ENCODE measurements around the gene ARTN.

DNA sequence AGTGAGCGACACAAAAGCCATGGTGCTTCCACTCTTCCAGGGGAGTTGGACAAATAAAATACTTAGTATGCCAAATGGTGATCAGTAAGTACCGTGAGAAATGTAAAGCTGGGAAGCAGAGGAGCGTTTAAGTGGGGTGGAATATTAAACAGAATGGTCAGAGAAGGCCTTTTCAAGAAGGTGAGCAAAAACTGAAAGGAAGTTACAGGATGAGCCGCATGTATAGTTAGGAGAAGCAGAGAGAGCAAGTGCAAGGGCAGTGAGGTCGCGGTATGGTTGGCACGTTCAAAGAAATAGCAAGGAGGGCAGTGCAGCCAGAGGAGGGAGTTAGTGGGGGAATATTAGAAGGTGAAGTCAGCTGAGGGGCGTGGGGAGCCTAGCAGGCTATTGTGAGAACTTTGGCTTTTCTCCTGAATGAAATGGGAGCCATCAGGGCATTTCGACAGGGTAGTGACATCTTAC lies 40.4 kb downstream of the ARTN start:
- TF ChIP-seq, protein P1, sequence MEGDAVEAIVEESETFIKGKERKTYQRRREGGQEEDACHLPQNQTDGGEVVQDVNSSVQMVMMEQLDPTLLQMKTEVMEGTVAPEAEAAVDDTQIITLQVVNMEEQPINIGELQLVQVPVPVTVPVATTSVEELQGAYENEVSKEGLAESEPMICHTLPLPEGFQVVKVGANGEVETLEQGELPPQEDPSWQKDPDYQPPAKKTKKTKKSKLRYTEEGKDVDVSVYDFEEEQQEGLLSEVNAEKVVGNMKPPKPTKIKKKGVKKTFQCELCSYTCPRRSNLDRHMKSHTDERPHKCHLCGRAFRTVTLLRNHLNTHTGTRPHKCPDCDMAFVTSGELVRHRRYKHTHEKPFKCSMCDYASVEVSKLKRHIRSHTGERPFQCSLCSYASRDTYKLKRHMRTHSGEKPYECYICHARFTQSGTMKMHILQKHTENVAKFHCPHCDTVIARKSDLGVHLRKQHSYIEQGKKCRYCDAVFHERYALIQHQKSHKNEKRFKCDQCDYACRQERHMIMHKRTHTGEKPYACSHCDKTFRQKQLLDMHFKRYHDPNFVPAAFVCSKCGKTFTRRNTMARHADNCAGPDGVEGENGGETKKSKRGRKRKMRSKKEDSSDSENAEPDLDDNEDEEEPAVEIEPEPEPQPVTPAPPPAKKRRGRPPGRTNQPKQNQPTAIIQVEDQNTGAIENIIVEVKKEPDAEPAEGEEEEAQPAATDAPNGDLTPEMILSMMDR (conservative IDR thresholded peaks at IDR 0.05), result no peak
- TF ChIP-seq EZH2 (IDR thresholded peaks at IDR 0.05; ENCODE audit: low read depth), result no peak
